AG10803 (cell line): ENCODE results near the gene FARS2.
A peak's percentile ranks its signal among the peaks of the same experiment; 100 is the strongest.

Experiments
- DNase-seq: peaks from one replicate; pipeline ENCODE4 v3.0.0; 2010; ENCODE audit warnings: low read depth
- H3K4me3 ChIP-seq: 2 replicates; pipeline ENCODE4 v1.5.1; 2011; ENCODE audit warnings: mild to moderate bottlenecking, low read length, control low read depth
- CTCF ChIP-seq: conservative IDR thresholded peaks from 2 replicates; pipeline ENCODE4 v1.5.1; 2011; ENCODE audit warnings: mild to moderate bottlenecking, low read length, control low read depth, inconsistent platforms

The FARS2 gene

GRCh38 chr6:5260111-5260620 is 1.1 kb upstream of the FARS2 start:
- no peak for TF ChIP-seq CTCF
- peak; percentile 29 for DNase-seq
- peak overlapping the region; percentile 91 for H3K4me3 ChIP-seq

- DNase-seq = no peak
- no peak for TF ChIP-seq CTCF
- H3K4me3 ChIP-seq = peak overlapping the region; percentile 91
Observed at GRCh38 chr6:5261545-5262109, 314 bp downstream of the FARS2 start.

GRCh38 chr6:5266423-5266822 is 5.1 kb downstream of the FARS2 start:
- no peak for TF ChIP-seq CTCF
- DNase-seq = no peak

GRCh38 chr6:5270093-5270680 is 8.9 kb downstream of the FARS2 start:
- no peak overlapping the region for H3K4me3 ChIP-seq
- DNase-seq = no peak
- no peak for TF ChIP-seq CTCF

More at GRCh38 chr6:5266423-5266822, 5.1 kb downstream of the FARS2 start:
- no peak overlapping the region for H3K4me3 ChIP-seq

- no peak for TF ChIP-seq CTCF
- no peak for DNase-seq
- no peak overlapping the region for H3K4me3 ChIP-seq
Observed at GRCh38 chr6:5271926-5272325, 10.6 kb downstream of the FARS2 start.

- H3K4me3 ChIP-seq = no peak overlapping the region
- TF ChIP-seq CTCF = no peak
- no peak for DNase-seq
Observed at GRCh38 chr6:5274231-5274630, 12.9 kb downstream of the FARS2 start.

- no peak for TF ChIP-seq CTCF
- DNase-seq = no peak
- H3K4me3 ChIP-seq = no peak overlapping the region
Observed at GRCh38 chr6:5275497-5275896, 14.2 kb downstream of the FARS2 start.
